MCF 10A (cell line): ENCODE data around the gene RYR1. TPM values are rescaled to one million over a fixed set of nuclear protein-coding genes. Genes with fewer than 3 reads are reported as not detected.
"Not testable (repeated sequence)": the region's sequence is repeated elsewhere in the genome, so short reads cannot be mapped to it uniquely, and the experiment has no call there.

ENCODE experiments used
- BruUV-seq: library from RNA; stranded (reverse); fragments of 400-500 nt; replicated peaks from 2 replicates; lab custom pipeline; 2021; lab: Mats Ljungman, UMichigan
- CTCF ChIA-PET: fragments of 300-600 bp; sonication (Branson Sonifier 250); formaldehyde crosslinking; extraction: SDS; loops from one replicate; lab custom pipeline; 2021; ENCODE audit warnings: antibody characterized with exemption, inconsistent platforms; lab: Yijun Ruan, JAX
- POLR2A ChIA-PET: fragments of 300-600, 350-650 bp; sonication (Branson Sonifier 250); formaldehyde crosslinking; extraction: SDS; loops from one replicate; lab custom pipeline; 2020; ENCODE audit warnings: antibody characterized with exemption, inconsistent platforms; lab: Yijun Ruan, JAX
- DNase-seq: peaks from one replicate; pipeline ENCODE4 v3.0.0-alpha.2; 2018; ENCODE audit not compliant: unreplicated experiment
- H3K27ac Mint-ChIP-seq: one replicate; pipeline ENCODE4 v1.8.0; 2022; ENCODE audit warnings: mild to moderate bottlenecking, low read depth, mixed read lengths; ENCODE audit not compliant: unreplicated experiment
- H3K27me3 Mint-ChIP-seq: one replicate; pipeline ENCODE4 v1.8.0; 2022; ENCODE audit warnings: mixed read lengths; ENCODE audit not compliant: insufficient read depth, unreplicated experiment
- H3K36me3 Mint-ChIP-seq: one replicate; pipeline ENCODE4 v1.8.0; 2022; ENCODE audit warnings: mild to moderate bottlenecking, moderate library complexity, mixed read lengths; ENCODE audit not compliant: insufficient read depth, unreplicated experiment
- H3K4me1 Mint-ChIP-seq: one replicate; pipeline ENCODE4 v1.8.0; 2022; ENCODE audit warnings: mixed read lengths; ENCODE audit not compliant: insufficient read depth, unreplicated experiment
- H3K4me3 Mint-ChIP-seq: one replicate; pipeline ENCODE4 v1.8.0; 2022; ENCODE audit warnings: mild to moderate bottlenecking, moderate library complexity, mixed read lengths; ENCODE audit not compliant: unreplicated experiment
- H3K9me3 Mint-ChIP-seq: one replicate; pipeline ENCODE4 v1.8.0; 2022; ENCODE audit warnings: mixed read lengths; ENCODE audit not compliant: unreplicated experiment
- intact Hi-C: fragments of 100-400 bp; cut with micrococcal nuclease; formaldehyde crosslinking; loops from 2 replicates; pipeline ENCODE4 v1.14.1; 2022
- total RNA-seq: library from RNA; stranded (reverse); gene quantifications from 2 replicates; pipeline ENCODE4 v1.2.3, GENCODE V29; 2022
- TF ChIP-seq, protein P1 (sequence below): fragments of 200-600 bp; IDR thresholded peaks from one replicate; pipeline ENCODE4 v1.8.0; 2022; ENCODE audit warnings: antibody characterized with exemption, mild to moderate bottlenecking; ENCODE audit not compliant: unreplicated experiment

RYR1 gene
- total RNA-seq, 1 experiment from 2014 or later: 0.28 TPM

DNA sequence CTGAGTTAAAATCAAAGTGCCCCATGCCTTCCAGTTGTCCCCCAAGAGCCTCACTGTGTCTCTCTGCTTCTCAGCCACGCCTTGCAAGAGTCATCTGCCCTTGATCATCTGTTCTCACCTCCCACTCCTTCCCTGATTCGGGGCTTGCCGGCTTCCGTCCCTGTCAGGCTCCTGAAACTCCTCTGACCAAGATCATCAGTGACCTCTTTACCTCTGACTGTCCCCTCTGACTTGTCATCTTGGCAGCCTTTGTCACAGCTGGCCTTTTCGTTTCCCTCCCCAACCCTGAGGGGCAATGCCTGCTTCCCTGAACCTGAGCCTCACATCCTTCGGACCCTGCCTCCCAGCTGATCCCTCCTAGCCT is 117.9 kb downstream of the RYR1 start:
- TF ChIP-seq, protein P1, sequence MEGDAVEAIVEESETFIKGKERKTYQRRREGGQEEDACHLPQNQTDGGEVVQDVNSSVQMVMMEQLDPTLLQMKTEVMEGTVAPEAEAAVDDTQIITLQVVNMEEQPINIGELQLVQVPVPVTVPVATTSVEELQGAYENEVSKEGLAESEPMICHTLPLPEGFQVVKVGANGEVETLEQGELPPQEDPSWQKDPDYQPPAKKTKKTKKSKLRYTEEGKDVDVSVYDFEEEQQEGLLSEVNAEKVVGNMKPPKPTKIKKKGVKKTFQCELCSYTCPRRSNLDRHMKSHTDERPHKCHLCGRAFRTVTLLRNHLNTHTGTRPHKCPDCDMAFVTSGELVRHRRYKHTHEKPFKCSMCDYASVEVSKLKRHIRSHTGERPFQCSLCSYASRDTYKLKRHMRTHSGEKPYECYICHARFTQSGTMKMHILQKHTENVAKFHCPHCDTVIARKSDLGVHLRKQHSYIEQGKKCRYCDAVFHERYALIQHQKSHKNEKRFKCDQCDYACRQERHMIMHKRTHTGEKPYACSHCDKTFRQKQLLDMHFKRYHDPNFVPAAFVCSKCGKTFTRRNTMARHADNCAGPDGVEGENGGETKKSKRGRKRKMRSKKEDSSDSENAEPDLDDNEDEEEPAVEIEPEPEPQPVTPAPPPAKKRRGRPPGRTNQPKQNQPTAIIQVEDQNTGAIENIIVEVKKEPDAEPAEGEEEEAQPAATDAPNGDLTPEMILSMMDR: no peak
- POLR2A ChIA-PET: no interaction called here
- CTCF ChIA-PET: interaction anchor here (0.6 to 1.0 kb wide), 5 partner anchors 84 to 168 kb away, joined by 3 read pairs; no protein-coding TSS in a partner anchor
- no peak for DNase-seq
- BruUV-seq: no TSS peak
- Mint-ChIP-seq H3K9me3 (no peaks in the 10 kb centered on the region), H3K27me3 (no peaks in the 10 kb centered on the region), H3K4me1 (peaks cover 6% of the 10 kb centered on the region), H3K36me3 (no peaks in the 10 kb centered on the region), H3K4me3 (no peak overlapping the region), H3K27ac (peak overlapping the region; percentile 7)
- intact Hi-C loops: loop anchor here (10.0 kb wide), 1 partner anchor 163 kb away; no protein-coding TSS in a partner anchor

DNA sequence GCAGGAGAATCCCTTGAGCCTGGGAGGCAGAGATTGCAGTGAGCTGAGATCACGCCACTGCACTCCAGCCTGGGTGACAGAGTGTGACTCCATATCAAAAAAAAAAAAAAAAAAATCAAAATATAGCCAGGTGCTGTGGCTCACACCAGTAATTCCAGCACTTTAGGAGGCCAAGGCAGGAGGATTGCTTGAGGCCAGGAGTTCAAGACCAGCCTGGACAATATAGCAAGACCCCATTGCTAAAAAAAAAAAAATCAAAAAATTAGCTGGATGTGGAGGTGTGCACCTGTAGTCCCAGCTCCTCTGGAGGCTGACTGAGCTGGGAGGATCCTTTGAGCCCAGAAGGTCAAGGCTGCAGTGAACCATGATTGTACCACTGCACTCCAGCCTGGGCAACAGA is 119.7 kb downstream of the RYR1 start:
- H3K27ac Mint-ChIP-seq, DNase-seq, H3K36me3 Mint-ChIP-seq, H3K9me3 Mint-ChIP-seq, H3K4me1 Mint-ChIP-seq, BruUV-seq, H3K4me3 Mint-ChIP-seq, H3K27me3 Mint-ChIP-seq: not testable (repeated sequence)
- CTCF ChIA-PET: interaction anchor here (0.7 kb wide), 1 partner anchor 10 kb away, joined by 4 read pairs; no protein-coding TSS in a partner anchor
- POLR2A ChIA-PET: interaction anchor here (0.7 kb wide), 1 partner anchor 282 kb away, joined by 3 read pairs; no protein-coding TSS in a partner anchor
- intact Hi-C loops: loop anchor here (10.0 kb wide), 1 partner anchor 162 kb away; no protein-coding TSS in a partner anchor

DNA sequence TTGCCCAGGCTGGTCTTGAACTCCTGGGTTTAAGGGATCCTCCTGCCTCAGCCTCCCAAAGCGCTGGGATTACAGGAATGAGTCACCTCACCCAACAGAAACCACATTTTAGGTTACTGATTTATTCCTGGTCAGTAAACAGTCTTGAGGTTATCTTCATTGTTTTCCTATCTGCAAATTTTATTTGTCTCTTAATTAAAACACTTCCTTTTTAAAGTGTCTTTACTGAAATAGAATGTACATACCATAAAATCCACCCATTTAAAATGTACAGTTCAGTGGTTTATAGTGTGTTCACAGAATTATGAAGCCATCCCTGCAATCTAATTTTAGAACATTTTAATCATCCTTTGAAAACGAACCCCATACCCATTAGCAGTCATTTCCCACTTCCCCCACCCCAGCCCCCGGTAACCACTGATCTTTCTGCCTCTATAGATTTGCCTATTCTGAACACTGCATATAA is 121.2 kb downstream of the RYR1 start:
- ChIA-PET POLR2A (interaction anchor here (0.8 to 1.4 kb wide), 2 partner anchors 9 to 80 kb away, joined by 3 to 5 read pairs; no protein-coding TSS in a partner anchor), CTCF (no interaction called here)

GRCh38 chr19:38555200-38555599 is 121.7 kb downstream of the RYR1 start:
- Mint-ChIP-seq H3K4me3 (no peak overlapping the region), H3K27ac (no peak overlapping the region), H3K36me3 (no peaks in the 10 kb centered on the region), H3K27me3 (no peaks in the 10 kb centered on the region), H3K4me1 (peaks cover 17% of the 10 kb centered on the region), H3K9me3 (no peaks in the 10 kb centered on the region)
- POLR2A ChIA-PET: interaction anchor here (0.9 to 1.4 kb wide), 3 partner anchors 71 to 294 kb away, joined by 3 to 6 read pairs (median 5); no protein-coding TSS in a partner anchor
- TF ChIP-seq, protein P1: no peak
- CTCF ChIA-PET: no interaction called here
- DNase-seq: no peak
- BruUV-seq: no TSS peak
- intact Hi-C loops: loop anchor here (5.0 to 10.0 kb wide), 3 partner anchors 62 to 277 kb away; partner anchors contain the start of genes ECH1, EIF3K and MAP4K1

More for the DNA sequence above, 121.2 kb downstream of the RYR1 start:
- no peak overlapping the region for H3K27ac Mint-ChIP-seq
- intact Hi-C loops: loop anchor here (5.0 to 10.0 kb wide), 3 partner anchors 63 to 278 kb away; partner anchors contain the start of genes ECH1, EIF3K and MAP4K1
- no peaks in the 10 kb centered on the region for H3K9me3 Mint-ChIP-seq
- BruUV-seq: no TSS peak
- DNase-seq: no peak
- H3K4me3 Mint-ChIP-seq: no peak overlapping the region
- TF ChIP-seq, protein P1: no peak
- H3K27me3 Mint-ChIP-seq: no peaks in the 10 kb centered on the region
- peaks cover 12% of the 10 kb centered on the region for H3K4me1 Mint-ChIP-seq
- no peaks in the 10 kb centered on the region for H3K36me3 Mint-ChIP-seq
